Esophagus muscularis mucosa (tissue), 4 donors: ENCODE data around the gene SPINK4. TPM values are rescaled to one million over a fixed set of nuclear protein-coding genes. Genes with fewer than 3 reads are reported as not detected.

Experiments
- DNase-seq: peaks from one replicate; pipeline ENCODE4 v3.0.0-alpha.2; 2017; ENCODE audit errors: extremely low spot score
- H3K27ac ChIP-seq, 4 donors: fragments of 200-600 bp; sonication (generic); replicated peaks in 1 of 4; 1 replicate in 3 of 4; 2 replicates in 1 of 4; pipeline ENCODE4 v1.5.1; 2016 to 2019; ENCODE audit warnings: mild to moderate bottlenecking in 1 of 4
- H3K27me3 ChIP-seq, 4 donors: fragments of 200-600 bp; sonication (generic); one replicate each; pipeline versions ENCODE4 v1.5.1 to v1.6.0; 2016 to 2019
- H3K36me3 ChIP-seq, 4 donors: fragments of 200-600 bp; sonication (generic); one replicate each; pipeline ENCODE4 v1.5.1; 2016 to 2019
- H3K4me1 ChIP-seq, 4 donors: fragments of 200-600 bp; sonication (generic); one replicate each; pipeline ENCODE4 v1.5.1; 2016 to 2019
- H3K4me3 ChIP-seq, 4 donors: fragments of 200-600 bp; sonication (generic); 1 replicate in 2 of 4; 2 replicates in 2 of 4; pipeline ENCODE4 v1.5.1; 2016 to 2019; ENCODE audit warnings: mild to moderate bottlenecking in 4 of 4, moderate library complexity in 1 of 4
- H3K9me3 ChIP-seq, 4 donors: fragments of 200-600 bp; sonication (generic); 1 replicate in 3 of 4; 2 replicates in 1 of 4; pipeline ENCODE4 v1.5.1; 2016 to 2019
- CTCF ChIP-seq, 3 experiments: fragments of 200-600 bp in 2 of 3; fragments of 450-650 bp in 1 of 3; sonication (generic) in 2 of 3; IDR thresholded peaks; one replicate each; pipeline ENCODE4 v1.5.1; 2017 to 2019; ENCODE audit warnings: antibody characterized with exemption in 3 of 3, mild to moderate bottlenecking in 2 of 3, moderate library complexity in 1 of 3
- EP300 ChIP-seq: sonication (generic); formaldehyde crosslinking; IDR thresholded peaks from one replicate; pipeline ENCODE4 v1.6.1; 2017; ENCODE audit warnings: antibody characterized with exemption
- POLR2A ChIP-seq: fragments of 450-650 bp; IDR thresholded peaks from one replicate; pipeline ENCODE4 v1.6.1; 2017; ENCODE audit warnings: antibody characterized with exemption, moderate library complexity, mild to moderate bottlenecking, low read depth
- POLR2AphosphoS5 ChIP-seq, 2 donors: sonication (generic); formaldehyde crosslinking; IDR thresholded peaks; one replicate each; pipeline ENCODE4 v1.6.1; 2017; ENCODE audit warnings: antibody characterized with exemption in 2 of 2
- WGBS: methylation state at CpG from one replicate; pipeline ENCODE4 v1.1.5; 2018; 5-methylcytosine and 5-hydroxymethylcytosine counted together
- intact Hi-C: fragments of 100-400 bp; cut with DNase I; formaldehyde crosslinking; loops from one replicate; pipeline ENCODE4 v1.15.1; 2023
- total RNA-seq, 4 donors: library from RNA; depleted of rRNA; stranded (reverse); fragments of >200 nt; gene quantifications; one replicate each; pipeline versions ENCODE4 v1.1.0 to v1.2.1, GENCODE V29; 2016

SPINK4 gene
- total RNA-seq, 4 donors from 2014 or later = not detected

GRCh38 chr9:33293782-33294181 is 53.8 kb downstream of the SPINK4 start:
- peaks cover 68 to 88% (median 85%) of the 10 kb centered on the region in 4 donors for H3K4me1 ChIP-seq

GRCh38 chr9:33294670-33295432 is 54.9 kb downstream of the SPINK4 start:
- Histone ChIP-seq H3K27me3 (no peaks in the 10 kb centered on the region), H3K36me3 (peaks cover 18 to 70% (median 49%) of the 10 kb centered on the region in 4 donors), H3K4me1 (peaks cover 67 to 88% (median 85%) of the 10 kb centered on the region in 4 donors), H3K27ac (no peak overlapping the region), H3K4me3 (no peak overlapping the region), H3K9me3 (no peaks in the 10 kb centered on the region)
- TF ChIP-seq POLR2AphosphoS5 (IDR thresholded peaks at IDR 0.05) = no peak
- no peak for TF ChIP-seq CTCF (IDR thresholded peaks at IDR 0.05)
- no peak for TF ChIP-seq EP300
- TF ChIP-seq POLR2A = no peak
- 92% methylated on average over 12 of the region's 12 CpGs for WGBS
- intact Hi-C loops = loop anchor here (5.0 kb wide), 1 partner anchor 32 kb away; no protein-coding TSS in a partner anchor
- DNase-seq = no peak

More at GRCh38 chr9:33293782-33294181, 53.8 kb downstream of the SPINK4 start:
- WGBS = 86% methylated on average over 2 of the region's 2 CpGs
- Histone ChIP-seq H3K27me3 (no peaks in the 10 kb centered on the region), H3K4me3 (no peak overlapping the region), H3K36me3 (peaks cover 18 to 59% (median 44%) of the 10 kb centered on the region in 4 donors), H3K27ac (no peak overlapping the region), H3K9me3 (no peaks in the 10 kb centered on the region)
- intact Hi-C loops = loop anchor here (5.0 kb wide), 1 partner anchor 34 kb away; no protein-coding TSS in a partner anchor
- TF ChIP-seq POLR2AphosphoS5 (IDR thresholded peaks at IDR 0.05) (no peak), EP300 (no peak), CTCF (IDR thresholded peaks at IDR 0.05) (no peak), POLR2A (no peak)
- no peak for DNase-seq

GRCh38 chr9:33295571-33295970 is 55.6 kb downstream of the SPINK4 start:
- intact Hi-C loops = no loop called here
- 92% methylated on average over 2 of the region's 2 CpGs for WGBS
- H3K36me3 ChIP-seq = peaks cover 23 to 77% (median 55%) of the 10 kb centered on the region in 4 donors
- no peaks in the 10 kb centered on the region for H3K27me3 ChIP-seq
- H3K9me3 ChIP-seq = no peaks in the 10 kb centered on the region
- no peak overlapping the region for H3K4me3 ChIP-seq
- no peak for TF ChIP-seq POLR2AphosphoS5 (IDR thresholded peaks at IDR 0.05)
- peaks cover 70 to 94% (median 85%) of the 10 kb centered on the region in 4 donors for H3K4me1 ChIP-seq
- DNase-seq = no peak
- no peak overlapping the region for H3K27ac ChIP-seq

- H3K27me3 ChIP-seq = no peaks in the 10 kb centered on the region
- no peaks in the 10 kb centered on the region for H3K9me3 ChIP-seq
- peaks cover 60 to 80% (median 71%) of the 10 kb centered on the region in 4 donors for H3K4me1 ChIP-seq
- H3K27ac ChIP-seq = no peak overlapping the region
- intact Hi-C loops = no loop called here
- TF ChIP-seq POLR2A (no peak), POLR2AphosphoS5 (IDR thresholded peaks at IDR 0.05) (no peak), CTCF (IDR thresholded peaks at IDR 0.05) (no peak), EP300 (no peak)
- 33% methylated on average over 1 of the region's 1 CpG for WGBS
- no peak overlapping the region for H3K4me3 ChIP-seq
- DNase-seq = no peak
- H3K36me3 ChIP-seq = peaks cover 39 to 87% (median 71%) of the 10 kb centered on the region in 4 donors
These were observed 57.5 kb downstream of the SPINK4 start for GRCh38 chr9:33297432-33297831.

Other genes starting within 250 kb of the SPINK4 start
- gene APTX, start 238.5 kb upstream of the SPINK4 start, total RNA-seq = 10 to 100 TPM; 20.6 to 33.2 (median 23.3) TPM
- 100 to 1,000 TPM in 1 of 4 donors, 10 to 100 TPM in 3; 60.9 to 102 (median 71.1) TPM for gene DNAJA1, start 214.9 kb upstream of the SPINK4 start, total RNA-seq
- 10 to 100 TPM; 17.8 to 22.6 (median 19.6) TPM for gene SMU1, start 163.5 kb upstream of the SPINK4 start, total RNA-seq
- gene B4GALT1, start 72.8 kb upstream of the SPINK4 start, total RNA-seq = 10 to 100 TPM; 24.5 to 39.6 (median 37.8) TPM
- gene BAG1, start 24.5 kb downstream of the SPINK4 start, total RNA-seq = 100 to 1,000 TPM; 108 to 154 (median 126) TPM
- gene CHMP5, start 24.9 kb downstream of the SPINK4 start, total RNA-seq = 10 to 100 TPM; 48.0 to 77.2 (median 65.2) TPM
- gene NFX1, start 50.3 kb downstream of the SPINK4 start, total RNA-seq = 10 to 100 TPM; 32.1 to 49.4 (median 36.9) TPM
- gene AQP7, start 162.4 kb downstream of the SPINK4 start, total RNA-seq = 1 to 10 TPM in 3 of 4 donors, under 1 TPM in 1; 0.33 to 1.8 (median 1.4) TPM
- gene AQP3, start 207.4 kb downstream of the SPINK4 start, total RNA-seq = 10 to 100 TPM in 1 of 4 donors, 1 to 10 TPM in 3; 4.2 to 12.7 (median 6.8) TPM
- gene NOL6, start 233.8 kb downstream of the SPINK4 start, total RNA-seq = 10 to 100 TPM; 12.7 to 21.0 (median 16.5) TPM